GM12875 (cell line): ENCODE results near the gene ITGB1BP1.

Experiments used
- H3K4me3 ChIP-seq: one replicate; pipeline ENCODE4 v1.5.1; 2011; ENCODE audit warnings: low read depth, low read length, control low read depth
- TF ChIP-seq, protein P1 (sequence below): IDR thresholded peaks from 2 replicates; pipeline ENCODE4 v1.5.1; 2011; ENCODE audit warnings: low read depth, mild to moderate bottlenecking, control low read depth, inconsistent platforms, low read length, moderate library complexity, borderline replicate concordance; ENCODE audit not compliant: insufficient read depth

Gene ITGB1BP1

DNA sequence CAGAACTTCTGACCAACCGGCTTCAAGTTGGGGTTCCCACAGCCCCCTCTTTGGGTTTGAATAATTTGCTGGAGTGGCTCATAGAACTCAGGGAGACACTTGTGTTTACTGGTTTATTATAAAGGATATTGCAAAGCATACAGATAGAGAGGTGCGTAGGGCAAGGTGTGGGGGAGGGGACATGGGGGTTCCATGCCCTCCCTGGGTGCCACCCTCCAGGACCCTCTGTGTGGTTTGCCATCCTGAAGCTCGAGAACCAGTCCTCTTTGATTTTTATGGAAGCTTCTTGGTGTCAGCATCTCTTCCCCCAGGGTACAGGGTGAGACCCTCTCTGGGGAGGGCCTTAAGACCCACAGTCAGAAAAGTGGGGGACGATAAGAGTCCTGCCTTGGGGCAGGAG is 38.8 kb downstream of the ITGB1BP1 start:
- TF ChIP-seq, protein P1, sequence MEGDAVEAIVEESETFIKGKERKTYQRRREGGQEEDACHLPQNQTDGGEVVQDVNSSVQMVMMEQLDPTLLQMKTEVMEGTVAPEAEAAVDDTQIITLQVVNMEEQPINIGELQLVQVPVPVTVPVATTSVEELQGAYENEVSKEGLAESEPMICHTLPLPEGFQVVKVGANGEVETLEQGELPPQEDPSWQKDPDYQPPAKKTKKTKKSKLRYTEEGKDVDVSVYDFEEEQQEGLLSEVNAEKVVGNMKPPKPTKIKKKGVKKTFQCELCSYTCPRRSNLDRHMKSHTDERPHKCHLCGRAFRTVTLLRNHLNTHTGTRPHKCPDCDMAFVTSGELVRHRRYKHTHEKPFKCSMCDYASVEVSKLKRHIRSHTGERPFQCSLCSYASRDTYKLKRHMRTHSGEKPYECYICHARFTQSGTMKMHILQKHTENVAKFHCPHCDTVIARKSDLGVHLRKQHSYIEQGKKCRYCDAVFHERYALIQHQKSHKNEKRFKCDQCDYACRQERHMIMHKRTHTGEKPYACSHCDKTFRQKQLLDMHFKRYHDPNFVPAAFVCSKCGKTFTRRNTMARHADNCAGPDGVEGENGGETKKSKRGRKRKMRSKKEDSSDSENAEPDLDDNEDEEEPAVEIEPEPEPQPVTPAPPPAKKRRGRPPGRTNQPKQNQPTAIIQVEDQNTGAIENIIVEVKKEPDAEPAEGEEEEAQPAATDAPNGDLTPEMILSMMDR = no peak
- no peak overlapping the region for H3K4me3 ChIP-seq

DNA sequence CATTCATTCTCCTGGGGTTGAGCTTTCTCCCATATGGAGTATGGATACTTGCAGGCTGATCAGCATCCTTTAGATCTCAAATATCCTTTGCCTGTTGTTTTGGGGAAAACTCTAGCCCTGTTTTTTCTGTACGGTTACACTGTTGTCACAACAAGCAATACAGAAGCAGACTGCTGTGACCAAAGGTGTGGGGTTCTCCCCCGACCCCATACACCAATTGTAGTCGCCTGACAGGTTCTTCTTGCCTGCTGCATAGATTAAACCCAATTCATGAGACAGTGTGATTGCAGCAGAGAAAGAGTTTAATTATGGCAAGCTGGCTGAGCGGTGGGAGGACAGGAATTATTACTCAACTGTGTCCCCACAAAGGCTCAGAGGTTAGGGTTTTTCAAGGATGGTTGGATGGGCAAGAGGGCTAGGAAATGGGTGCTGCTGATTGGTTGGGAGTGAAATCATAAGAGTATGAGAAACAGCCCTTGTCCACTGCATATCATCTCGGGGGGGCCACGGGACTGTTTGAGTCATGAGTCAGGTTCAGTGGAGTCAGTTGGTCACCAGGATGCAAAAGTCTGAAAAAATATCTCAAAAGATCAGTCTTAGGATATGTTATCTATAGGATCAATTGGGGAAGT is 40.6 kb downstream of the ITGB1BP1 start:
- TF ChIP-seq, protein P1 = no peak
- no peak overlapping the region for H3K4me3 ChIP-seq

DNA sequence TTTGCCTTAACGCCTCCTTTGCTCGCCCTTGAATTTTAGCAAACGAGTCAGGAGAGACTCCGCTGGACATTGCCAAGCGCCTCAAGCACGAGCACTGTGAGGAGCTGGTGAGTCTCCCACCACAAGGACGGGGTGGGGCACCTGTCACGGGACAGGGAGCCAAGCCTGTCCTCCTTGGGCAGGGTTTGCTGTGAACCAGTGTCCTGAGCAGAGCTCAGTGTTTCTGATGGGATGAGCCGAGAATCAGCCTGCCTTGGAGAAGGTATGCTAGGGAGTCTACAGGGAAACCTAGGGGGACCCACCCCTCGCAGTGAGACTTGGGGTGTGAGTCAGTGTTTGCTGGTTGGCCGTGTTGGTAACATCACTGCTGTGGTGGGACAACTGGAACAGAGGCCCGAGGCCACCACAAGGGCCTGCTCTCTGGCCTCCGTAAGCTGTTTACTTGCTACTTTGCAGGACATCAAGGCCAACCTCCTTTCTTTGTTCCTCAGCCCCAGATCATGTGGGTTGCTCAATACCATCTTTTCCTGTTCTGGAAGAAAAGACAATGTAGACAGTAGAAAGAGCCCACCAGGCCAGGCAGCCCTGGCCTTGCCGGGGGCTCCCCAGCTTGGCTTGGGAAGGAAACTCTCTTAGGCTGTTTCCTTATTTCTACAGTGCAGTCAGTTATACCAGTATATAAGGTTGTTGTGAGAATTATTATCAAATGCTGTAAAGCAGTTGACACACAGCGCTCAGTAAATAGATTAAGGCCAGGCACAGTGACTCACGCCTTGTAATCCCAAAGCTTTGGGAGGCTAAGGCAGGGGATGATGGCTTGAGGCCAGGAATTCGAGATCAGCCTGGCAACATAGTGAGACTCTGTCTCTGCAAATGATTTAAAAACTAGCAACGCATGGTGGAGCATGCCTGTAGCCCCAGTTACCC is 42.4 kb downstream of the ITGB1BP1 start:
- TF ChIP-seq, protein P1 = no peak
- no peak overlapping the region for H3K4me3 ChIP-seq

DNA sequence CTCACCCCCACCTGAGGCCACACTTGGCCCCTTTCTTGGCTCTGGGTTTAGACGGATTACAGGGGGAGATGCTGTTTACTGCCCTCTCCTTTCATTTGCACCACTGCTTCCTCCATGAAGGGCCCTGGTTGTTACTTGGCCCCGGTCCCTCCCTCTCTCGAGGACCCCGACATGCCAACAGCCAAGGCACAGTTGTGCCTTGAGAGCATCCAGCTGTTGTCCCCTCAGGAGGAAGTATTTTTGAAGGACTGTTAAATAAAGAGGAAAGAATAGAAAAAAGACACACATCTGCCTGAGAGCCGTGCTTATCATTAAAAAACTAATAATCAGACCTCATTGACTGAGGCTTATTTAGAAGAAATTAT is 44.0 kb downstream of the ITGB1BP1 start:
- H3K4me3 ChIP-seq = no peak overlapping the region
- TF ChIP-seq, protein P1 = no peak

DNA sequence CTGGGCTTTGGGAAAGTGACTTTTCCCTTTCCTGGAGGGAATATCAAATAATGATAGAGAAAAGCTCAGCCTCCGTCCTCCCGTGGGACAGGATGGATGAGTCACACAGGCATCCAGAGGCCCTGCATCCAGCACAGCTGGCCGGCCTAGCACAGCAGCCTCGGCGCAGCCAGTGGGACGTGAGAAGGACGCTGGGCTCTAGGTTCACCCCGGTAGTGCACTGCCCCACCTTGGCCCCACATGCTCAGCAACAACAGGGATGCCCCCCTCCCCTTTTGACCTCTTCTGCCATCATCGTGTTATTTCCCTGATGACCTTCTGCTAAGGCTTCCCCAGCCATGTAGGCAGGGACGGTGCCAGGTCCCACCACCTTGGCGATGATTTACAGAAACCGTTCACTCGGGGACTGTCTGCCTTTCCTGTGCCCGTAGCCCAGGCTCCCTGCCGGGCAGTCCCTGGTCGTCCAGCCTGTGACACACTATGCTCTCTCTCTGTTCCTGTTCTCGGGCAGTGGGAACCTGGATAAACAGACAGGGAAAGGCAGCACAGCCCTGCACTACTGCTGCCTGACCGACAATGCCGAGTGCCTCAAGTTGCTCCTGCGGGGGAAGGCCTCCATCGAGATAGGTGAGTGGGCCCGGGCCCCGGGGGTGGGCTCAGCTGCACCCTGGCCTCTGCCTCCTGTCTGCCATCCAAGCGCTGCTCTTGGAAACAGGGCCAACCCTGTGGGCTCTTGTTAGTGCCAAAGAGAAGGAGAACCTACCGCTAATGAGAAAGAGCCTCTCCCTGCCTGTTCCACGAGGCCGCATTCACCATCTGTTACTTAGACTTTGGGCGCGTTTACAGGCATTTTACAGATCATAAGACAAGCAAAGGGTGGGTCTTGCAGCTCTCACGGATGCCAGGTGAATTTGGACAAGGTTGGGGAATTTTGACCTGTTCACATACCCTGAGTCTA is 44.6 kb downstream of the ITGB1BP1 start:
- no peak overlapping the region for H3K4me3 ChIP-seq
- TF ChIP-seq, protein P1 = no peak

DNA sequence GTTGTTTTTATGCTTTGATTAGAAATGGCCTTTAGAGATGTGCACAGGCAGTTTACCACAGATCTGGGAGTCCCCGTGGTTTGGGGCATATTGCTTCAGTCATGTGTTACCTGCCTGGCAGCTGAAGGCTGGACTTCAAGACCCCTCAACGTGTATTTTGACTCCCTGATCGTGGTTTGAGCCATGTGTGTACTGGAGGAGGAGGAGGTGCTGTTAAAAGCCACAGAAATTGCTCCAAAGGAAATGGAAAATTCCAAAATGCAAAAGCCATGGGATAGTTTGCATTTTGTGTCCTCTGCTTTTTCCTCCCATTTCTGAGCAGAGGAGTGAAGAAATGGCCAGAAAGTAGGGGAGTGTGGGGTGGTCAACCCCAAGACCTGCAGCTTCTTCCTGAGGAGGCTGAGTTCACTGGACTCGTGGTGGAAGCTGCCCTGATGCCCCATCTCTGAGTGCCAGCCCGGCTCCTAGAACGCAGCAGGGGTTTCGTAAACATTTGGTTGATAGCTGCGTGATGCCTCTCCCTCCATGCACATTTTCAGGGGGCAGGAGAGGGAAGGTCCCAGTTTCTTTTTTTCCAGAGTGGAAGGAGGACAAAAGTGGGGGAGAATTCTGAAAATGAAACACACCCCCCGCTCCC is 45.7 kb downstream of the ITGB1BP1 start:
- no peak overlapping the region for H3K4me3 ChIP-seq
- TF ChIP-seq, protein P1 = no peak
